22Rv1 (cell line): ENCODE results near the gene GAPT.

ENCODE experiments used
- ZFX ChIP-seq: fragments of 450-650 bp; IDR thresholded peaks from 2 replicates; pipeline ENCODE4 v1.6.1; 2017; ENCODE audit warnings: antibody characterized with exemption, borderline replicate concordance
- TF ChIP-seq, protein P1 (sequence below): fragments of 450-650 bp; IDR thresholded peaks from 2 replicates; pipeline ENCODE4 v1.5.1; 2017; ENCODE audit warnings: mild to moderate bottlenecking

DNA sequence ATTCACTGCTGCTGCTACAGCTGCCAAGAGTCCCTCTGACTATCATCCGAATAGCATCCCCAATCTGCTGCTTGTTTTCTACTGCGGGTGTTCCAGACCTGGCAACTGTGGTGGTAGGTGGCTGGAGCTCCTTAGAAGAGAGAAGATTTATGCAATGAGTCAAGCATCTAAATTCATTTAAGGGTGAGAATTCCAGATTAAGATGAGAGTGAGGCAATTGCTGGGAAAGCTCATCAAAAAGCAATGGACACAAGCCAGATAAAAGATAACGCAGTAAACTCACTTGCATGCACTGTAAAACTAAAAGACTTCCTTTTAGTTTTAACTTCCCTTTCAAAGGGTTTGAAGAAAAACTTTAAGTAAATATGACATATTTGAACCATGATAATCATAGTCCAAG lies 35.2 kb upstream of the GAPT start:
- TF ChIP-seq, protein P1, sequence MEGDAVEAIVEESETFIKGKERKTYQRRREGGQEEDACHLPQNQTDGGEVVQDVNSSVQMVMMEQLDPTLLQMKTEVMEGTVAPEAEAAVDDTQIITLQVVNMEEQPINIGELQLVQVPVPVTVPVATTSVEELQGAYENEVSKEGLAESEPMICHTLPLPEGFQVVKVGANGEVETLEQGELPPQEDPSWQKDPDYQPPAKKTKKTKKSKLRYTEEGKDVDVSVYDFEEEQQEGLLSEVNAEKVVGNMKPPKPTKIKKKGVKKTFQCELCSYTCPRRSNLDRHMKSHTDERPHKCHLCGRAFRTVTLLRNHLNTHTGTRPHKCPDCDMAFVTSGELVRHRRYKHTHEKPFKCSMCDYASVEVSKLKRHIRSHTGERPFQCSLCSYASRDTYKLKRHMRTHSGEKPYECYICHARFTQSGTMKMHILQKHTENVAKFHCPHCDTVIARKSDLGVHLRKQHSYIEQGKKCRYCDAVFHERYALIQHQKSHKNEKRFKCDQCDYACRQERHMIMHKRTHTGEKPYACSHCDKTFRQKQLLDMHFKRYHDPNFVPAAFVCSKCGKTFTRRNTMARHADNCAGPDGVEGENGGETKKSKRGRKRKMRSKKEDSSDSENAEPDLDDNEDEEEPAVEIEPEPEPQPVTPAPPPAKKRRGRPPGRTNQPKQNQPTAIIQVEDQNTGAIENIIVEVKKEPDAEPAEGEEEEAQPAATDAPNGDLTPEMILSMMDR, result no peak
- TF ChIP-seq ZFX, result no peak
